CD4-positive, alpha-beta T cell treated with Interleukin-10 for 1 hour (primary cell): ENCODE data around the gene DMAC2.
"Not testable (repeated sequence)": the region's sequence is repeated elsewhere in the genome, so short reads cannot be mapped to it uniquely, and the experiment has no call there.

ENCODE experiments used
- DNase-seq: peaks from one replicate; pipeline ENCODE4 v3.0.0-alpha.2; 2020

DMAC2 gene

DNA sequence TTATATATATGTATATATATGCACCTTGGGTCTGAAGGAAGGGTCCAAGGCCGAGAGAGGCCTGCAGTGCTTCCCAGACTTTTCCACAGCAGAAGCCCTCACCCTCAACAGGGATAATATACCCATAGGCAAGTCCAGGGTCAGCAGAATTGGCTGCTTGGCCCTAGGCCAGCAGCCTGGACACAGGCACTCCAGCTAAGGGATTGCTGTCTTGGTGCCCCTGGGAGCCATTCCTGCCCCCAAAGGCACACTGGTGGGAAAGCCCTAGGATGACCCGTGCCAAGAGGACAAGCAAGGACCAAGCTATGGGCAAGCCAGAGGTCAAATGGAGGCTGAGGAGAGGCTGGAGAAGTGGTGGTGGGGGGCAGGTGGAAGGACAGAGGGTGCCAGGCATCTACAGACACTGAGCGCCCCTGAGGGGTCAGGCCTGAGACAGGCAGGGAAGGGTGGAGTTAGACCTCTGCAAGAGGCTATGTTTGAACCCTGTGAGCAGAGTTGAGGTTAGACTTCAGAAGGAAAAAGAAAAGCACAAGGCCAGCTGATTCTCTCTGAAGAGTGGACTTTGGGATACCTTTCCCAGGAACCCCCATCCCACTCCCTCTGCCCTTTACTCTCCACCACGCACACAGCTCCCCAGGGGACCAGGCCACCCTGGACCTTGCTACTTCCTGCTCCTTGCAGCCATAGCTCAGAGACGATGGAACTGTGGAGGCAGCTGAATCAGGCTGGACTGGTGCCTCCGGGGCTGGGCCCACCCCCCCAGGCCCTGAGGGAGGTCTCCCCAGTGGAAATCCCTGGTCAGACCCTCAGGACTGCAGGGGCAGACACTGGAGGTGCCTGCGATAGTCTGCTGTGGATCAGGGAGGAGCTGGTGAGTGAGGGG, 3.0 kb upstream of the DMAC2 start, which contains the start of gene ERICH4:
TSS of gene ERICH4 (plus strand) at position 684 of the 883 bp plus-strand sequence. CDS start at position 698, 14 bp downstream.
- no peak for DNase-seq

GRCh38 chr19:41441321-41441945, 1.7 kb upstream of the DMAC2 start:
- DNase-seq = no peak

GRCh38 chr19:41437944-41438574, 1.7 kb downstream of the DMAC2 start:
- DNase-seq = no peak

- DNase-seq = no peak
Observed at GRCh38 chr19:41436674-41436951, 3.1 kb downstream of the DMAC2 start.

DNA sequence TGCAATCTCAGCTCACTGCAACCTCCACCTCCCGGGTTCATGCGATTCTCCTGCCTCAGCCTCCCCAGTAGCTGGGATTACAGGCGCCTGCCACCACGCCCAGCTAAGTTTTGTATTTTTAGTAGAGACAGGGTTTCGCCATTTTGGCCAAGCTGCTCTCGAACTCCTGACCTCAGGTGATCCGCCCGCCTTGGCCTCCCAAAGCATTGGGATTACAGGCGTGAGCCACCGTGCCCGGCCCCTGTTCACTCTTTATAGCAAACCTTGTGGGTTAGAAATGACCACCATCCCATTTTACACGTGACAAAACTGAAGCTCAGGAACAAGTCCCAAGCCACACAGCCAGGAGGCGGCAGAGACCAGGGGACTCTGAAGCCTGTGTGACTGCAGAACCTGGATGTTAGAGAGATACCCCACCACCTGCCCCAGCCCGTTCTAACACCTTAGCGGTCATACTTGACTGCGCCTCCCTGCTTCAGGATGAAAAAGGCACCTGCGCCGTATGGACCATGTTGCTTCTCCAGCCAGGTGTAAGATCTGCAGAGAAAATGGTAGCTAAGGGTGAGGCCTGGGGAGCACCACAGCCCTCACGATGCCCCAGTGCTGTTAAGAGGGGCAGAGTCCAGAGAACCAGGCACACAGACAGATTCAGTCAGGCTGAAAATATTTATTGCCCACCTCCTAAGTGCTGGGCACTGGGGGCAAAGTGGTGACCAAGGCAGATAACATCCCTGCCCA, 3.6 kb downstream of the DMAC2 start:
- DNase-seq = no peak

GRCh38 chr19:41435376-41435775, 4.3 kb downstream of the DMAC2 start:
- not testable (repeated sequence) for DNase-seq

- no peak for DNase-seq
Observed at GRCh38 chr19:41434450-41434849, 5.3 kb downstream of the DMAC2 start.

DNA sequence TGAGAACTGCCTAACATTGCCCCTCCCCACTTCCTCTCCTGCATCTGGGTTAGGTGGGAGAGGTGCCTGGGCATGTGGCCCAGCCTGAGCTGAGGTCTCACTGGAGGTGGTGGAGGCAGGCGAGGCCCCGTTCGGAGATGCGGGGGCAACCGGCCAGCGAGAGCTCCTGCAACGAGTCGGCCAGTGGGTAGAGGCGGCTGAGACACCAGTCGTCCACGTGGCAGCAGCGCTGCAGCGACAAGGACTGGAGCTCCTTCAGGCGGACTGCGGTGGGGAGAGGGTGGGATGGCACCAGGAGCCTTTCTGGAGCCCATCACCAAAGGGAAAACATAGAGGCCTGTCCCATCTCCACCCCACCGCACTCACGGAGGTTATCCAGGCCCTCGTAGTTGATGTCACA, 6.5 kb downstream of the DMAC2 start:
- no peak for DNase-seq

- peak; percentile 34 for DNase-seq
Observed at GRCh38 chr19:41431426-41432386, 8.0 kb downstream of the DMAC2 start.

- DNase-seq = no peak
Observed at GRCh38 chr19:41430922-41431321, 8.8 kb downstream of the DMAC2 start.

DNA sequence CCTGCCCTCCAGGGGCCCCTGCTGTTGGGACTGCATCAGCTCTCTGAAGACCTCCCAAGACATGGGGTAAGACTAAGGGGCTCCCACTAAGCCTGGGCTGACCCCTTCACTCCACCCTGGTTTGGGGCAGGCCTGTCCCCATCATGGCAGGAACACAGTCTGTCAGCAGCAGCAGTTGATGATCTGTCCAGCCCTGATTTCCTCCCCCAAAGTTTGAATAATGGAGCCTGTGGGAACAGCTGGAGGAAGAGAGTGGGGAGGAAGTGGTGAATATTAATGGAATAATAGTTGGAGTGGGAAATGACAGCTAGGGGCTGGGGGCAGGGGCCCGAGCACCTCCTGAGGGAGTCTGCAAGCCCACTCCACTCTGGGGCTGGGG, 11.2 kb downstream of the DMAC2 start:
- no peak for DNase-seq

DNA sequence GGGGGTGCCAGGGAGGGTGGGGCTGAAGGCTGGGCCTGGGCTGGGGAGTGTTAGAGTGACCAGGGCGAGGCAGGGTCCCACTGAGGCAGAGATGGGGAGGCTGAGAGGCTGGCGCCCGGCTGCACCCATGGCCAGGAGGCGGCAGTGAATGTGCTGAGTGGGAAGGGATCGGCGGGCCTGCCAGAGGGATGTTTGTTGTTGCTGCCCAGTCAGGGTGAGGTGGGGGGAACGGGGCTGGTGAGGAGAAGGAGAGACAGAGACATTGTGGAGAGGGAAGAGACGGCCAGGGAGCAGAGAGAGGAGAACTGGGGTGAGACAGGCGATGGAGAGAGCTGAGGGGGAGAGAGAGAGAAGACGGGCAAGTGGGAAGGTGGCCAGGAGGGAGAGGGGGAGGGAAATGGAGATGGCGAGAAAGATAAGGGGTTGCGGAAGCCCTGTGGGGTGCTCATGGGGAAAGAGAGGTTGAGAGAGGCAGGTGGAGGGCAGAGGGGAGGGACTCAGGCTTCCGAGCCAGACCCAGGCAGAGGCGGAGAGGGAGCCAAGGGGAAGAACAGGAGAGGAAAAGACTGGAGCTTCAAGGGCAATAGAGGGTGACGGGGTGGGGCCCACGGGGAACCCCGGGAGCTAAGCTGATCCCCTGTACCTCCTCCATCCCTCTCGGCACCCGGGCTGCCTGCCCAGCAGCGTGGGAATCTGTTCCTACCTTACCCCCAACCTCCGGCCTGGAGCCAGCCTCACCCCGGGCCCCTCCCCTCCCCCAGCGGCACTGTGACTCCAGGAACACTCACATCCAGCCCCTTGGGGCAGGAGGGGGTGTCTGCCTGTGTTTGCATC, 11.8 kb downstream of the DMAC2 start:
- DNase-seq = peak; percentile 69

- peak; percentile 43 for DNase-seq
Observed at GRCh38 chr19:41426952-41427646, 12.6 kb downstream of the DMAC2 start, which contains the start of gene B3GNT8. TSS of gene B3GNT8 (minus strand) at chr19:41427374. CDS start at chr19:41426778, 596 bp downstream.

GRCh38 chr19:41426116-41426841, 13.4 kb downstream of the DMAC2 start:
- no peak for DNase-seq

- no peak for DNase-seq
Observed at GRCh38 chr19:41425174-41426115, 14.3 kb downstream of the DMAC2 start.

- no peak for DNase-seq
Observed at GRCh38 chr19:41424335-41425173, 15.2 kb downstream of the DMAC2 start.

GRCh38 chr19:41422955-41423354, 16.8 kb downstream of the DMAC2 start:
- no peak for DNase-seq

GRCh38 chr19:41422456-41422855, 17.3 kb downstream of the DMAC2 start:
- DNase-seq = no peak
